Measurements from ENCODE around the gene C11orf68.

The C11orf68 gene

DNA sequence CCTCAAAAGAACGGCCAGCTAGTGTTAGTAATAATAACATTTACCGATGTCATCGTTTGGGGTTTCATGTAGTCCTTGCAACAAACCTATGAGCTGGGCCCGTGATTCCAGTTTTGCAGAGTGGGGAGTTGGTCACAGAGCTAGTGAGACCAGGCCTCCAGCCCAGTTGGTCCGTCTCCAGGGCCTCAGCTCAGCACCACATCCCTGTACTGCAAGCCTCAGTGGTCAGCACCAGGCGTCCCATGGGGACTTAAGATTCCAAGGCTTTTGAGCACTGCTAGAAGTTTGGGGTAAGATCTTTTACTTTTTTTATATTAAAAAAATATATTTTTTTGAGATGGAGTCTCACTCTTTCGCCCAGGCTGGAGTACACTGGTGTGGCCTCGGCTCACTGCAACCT is 25.3 kb upstream of the C11orf68 start:
- DNase-seq, result no peak

DNA sequence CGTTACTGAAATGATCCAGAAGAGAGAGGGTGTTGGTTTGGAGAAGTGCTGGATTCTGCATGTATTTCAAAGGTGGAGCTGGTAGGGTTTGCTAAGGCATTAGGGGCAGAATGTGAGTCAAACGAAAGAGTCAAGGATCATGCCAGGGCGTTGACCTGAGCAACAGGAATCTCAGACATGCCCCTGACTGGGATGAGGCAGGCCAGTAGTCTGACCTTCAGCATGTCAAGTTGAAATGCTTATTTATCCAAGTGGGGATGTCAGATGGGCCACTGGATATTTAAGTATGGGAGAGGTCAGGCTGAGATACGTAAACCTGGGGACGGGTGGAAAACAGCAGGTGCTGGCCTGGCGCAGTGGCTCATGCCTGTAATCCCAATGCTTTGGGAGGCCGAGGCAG is 23.7 kb upstream of the C11orf68 start:
- DNase-seq, result no peak

DNA sequence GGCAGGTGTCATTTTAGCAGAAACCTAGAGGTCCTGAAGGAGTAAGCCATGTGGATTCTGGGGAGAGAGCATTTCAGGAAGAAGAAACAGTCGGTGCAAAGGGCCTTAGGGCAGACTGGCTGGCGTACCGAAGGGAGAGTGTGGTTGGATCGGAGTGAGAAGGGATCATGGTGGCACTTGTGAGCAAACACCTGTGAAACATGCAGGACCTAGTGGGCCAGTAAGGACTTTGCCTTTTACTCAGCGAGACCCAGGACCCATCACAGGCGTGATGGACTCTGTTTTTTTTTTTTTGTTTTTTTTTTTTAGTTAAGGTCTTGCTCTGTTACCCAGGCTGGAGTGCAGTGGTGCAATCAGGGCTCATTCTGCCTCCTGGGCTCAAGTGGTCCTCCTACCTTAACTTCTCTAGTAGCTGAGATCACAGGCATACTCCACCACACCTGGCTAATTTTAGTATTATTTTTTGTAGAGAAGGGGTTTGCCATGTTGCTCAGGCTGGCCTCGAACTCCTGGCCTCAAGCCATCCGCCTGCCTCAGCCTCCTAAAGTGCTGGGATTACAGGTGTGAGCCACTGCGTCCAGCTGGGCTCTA is 23.0 kb upstream of the C11orf68 start:
- no peak for DNase-seq

DNA sequence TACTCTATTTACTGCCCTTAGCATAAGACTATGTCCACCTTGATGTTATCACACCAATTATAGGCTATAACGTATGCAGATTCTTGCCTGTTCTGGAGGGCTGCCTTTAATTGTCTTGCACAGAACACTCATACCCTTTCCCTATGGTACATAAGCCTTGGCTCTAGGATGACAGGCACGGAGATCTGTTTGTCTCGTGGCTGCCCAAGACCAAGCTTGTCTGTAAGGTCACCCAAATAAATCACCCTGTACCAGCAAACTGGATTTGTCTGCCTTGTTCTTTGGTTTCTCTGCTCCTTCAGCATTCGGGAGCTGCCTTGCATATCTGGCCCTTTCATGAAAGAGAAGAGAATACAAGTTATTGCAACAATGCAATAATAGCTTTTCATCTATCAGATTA is 18.9 kb upstream of the C11orf68 start:
- no peak for DNase-seq

DNA sequence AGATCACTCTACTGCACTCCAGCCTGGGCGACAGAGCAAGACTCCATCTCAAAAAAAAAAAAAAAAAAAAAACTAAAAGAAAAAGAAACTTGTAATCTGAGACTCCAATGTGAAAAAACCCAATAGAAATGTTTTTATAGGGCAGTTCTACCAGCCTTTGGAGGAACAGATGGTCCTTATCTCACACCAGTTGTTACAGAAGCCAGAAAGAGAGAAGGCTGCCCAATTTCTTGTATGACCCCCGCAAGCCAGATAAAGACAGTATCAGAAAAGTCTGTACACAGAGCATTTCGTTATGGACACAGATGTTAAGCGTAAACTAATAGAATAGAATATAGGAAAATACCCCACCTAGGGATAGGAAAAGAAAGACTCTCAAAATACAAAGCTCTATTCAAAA is 15.2 kb upstream of the C11orf68 start:
- DNase-seq, result no peak

DNA sequence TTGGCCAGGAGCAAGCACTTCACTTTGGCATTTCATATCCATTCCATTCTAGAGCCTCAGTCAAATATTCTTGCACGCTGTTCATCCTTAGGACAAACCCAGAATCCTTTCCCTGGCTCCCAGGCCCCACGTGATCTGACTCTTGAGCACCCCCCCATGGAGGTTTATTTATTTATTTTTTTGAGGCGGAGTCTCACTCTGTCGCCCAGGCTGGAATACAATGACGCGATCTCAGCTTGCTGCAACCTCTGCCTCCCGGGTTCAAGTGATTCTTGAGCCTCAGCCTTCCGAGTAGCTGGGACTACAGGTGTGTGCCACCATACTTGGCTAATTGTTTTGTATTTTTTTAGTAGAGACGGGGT is 13.7 kb upstream of the C11orf68 start:
- no peak for DNase-seq

DNA sequence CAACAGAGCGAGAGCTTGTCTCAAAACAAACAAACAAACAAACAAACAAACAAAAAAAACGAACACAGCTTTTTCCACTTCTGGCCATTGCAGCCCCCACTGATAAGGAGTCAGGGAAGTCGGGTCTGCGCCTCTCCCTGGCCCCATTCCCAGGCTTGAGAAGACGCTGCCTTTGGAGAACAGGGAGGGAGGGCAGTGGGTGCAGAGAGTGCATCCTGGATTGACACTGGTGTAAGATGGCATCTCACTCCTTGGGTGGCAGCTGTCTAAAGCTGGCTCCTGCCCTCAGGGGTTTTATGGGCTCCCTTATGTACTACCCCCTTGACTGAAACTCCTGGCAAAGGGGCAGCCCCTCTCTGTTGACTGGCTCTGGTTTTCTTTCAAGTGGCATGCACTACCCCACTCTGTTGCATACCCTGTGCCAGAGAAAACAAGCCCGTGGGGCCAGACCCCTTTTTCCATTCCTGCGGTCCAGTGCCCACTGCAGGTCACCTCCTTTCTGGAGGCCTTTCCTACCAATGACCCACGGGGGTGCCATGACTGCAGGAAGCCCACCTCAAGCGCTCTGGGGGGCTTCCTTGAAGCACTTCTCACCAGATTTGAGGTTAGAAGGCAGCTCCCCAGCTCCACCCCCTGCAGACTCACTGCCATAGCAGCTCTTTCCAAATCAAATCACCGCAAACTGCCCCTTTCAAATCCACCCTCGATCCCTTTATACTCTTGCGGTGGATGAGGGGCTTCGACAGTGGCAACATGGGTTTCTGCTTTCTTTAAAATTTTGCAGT is 13.1 kb upstream of the C11orf68 start:
- no peak for DNase-seq

DNA sequence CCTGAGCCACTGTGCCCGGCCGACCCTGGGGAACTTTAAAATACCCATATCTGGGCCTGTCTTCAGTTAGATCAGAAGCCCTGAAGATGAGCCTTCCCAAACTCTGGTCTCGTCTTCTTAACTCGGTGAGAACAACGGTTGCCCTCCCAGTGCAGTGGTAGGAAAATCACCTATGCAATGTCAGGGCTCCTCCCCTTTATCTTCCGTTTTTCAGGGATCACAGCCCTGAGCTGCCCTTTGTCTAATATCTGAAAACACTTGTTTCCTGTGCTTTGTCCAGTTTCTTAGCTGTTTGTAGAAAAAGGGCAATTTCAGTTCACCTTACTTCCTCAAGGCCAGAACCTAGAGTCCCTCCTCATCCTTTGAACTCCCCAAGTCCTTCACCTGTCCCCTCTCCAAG is 9.8 kb upstream of the C11orf68 start:
- DNase-seq, result no peak

DNA sequence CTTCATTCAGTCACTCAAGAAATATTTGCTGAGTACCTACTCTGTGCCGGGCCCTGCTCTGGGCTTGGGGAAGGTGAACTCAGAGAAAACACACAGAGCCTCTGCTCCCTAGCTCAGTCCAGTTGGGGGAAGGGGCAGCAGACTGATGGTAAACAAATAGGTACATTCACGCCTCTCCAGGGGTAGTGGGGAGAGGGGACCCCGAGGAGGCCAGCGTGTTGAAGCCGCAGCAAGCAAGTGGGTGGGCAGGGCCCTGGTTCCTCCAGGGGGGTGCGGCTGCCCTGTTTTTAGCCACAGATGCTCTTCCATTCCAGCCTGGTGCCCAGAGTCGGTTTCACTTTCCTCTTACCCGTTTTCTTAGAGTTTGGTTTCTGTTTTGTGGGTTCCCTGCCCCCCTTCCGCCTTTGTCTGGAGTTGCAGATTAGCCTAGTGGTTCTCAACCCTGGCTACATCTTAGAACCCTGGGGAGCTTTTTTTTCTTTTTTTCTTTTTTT is 9.1 kb upstream of the C11orf68 start:
- peak; percentile 77 for DNase-seq

DNA sequence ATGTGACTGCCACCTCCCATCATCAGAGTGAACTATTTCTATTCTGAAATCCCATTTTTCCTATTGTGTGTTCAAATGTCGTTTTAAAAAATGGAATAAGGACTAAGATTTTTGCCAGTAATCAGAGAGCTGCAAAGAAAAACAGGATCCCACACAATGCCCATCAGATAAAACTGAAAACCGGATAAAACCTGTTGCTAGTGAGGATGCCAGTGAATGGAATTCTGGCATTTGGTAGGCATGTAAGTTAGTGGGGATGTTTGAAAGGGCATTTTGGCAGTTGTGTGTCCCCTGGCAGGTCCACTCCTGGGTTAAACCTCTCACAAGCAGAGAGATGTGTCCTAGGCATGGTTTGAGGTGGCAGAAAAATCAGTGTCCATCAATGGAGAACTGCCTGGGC is 6.5 kb upstream of the C11orf68 start:
- no peak for DNase-seq

DNA sequence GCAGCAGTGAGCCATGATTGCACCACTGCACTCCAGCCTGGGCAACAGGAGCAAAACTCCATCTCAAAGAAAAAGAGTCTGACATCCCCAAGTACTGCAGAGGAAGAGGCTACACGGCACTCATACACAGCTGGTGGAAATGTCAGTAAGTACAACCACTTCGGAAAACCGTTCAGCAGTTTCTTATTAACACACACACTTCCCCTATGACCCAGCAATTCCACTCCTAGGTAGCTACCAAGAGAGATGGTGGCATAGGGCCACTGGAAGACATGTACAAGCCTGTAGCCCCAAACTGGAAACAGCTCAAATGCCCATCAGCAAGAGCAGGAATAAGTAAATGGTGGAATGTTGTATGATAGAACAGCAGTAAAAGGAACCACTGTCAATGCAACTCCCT is 3.7 kb upstream of the C11orf68 start:
- DNase-seq, result no peak

DNA sequence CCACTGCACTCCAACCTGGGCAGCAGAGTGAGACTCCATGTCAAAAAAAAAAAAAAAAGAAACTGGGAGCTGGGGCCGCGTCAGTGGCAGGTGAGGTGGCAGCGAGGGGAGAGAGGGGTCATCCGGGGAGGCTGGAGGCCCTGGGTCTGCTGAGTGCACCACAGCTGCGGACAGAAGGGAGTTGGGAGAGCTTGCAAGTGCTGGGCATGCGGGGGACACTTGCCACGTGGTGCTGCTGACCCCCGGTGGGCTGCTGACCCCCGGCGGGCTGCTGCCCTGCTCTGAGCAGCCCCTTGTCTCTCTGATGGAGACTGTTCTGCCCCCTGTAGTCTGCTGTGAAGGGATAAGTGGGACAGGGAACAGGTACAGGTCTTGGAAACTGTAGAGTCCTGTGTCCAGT is 3.0 kb upstream of the C11orf68 start:
- DNase-seq, result no peak

DNA sequence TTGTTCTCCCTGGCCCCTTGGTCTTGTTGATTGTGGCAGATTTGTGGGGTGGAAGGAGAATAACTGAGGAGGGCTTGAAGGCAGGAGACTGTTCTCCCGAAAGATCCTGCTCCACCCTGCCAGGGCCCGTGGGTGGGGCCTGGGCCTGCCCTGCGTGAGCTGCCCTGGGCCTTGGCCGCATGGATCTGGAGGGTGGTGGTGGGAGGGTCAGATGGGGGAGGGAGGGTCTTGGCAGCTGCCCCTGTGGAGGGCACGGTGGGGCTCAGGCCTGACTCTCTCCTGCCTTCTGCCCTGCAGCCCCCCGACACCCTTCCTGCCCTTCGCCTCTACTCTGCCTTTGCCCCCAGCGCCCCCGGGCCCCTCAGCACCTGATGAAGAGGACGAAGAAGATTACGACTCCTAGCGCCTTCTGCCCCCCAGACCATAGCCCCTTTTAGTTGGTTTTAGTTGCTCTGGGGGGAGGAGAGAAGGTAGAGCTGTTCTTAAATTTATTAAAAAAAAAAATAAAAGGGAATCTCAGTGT is 2.2 kb upstream of the C11orf68 start:
- DNase-seq, result no peak

DNA sequence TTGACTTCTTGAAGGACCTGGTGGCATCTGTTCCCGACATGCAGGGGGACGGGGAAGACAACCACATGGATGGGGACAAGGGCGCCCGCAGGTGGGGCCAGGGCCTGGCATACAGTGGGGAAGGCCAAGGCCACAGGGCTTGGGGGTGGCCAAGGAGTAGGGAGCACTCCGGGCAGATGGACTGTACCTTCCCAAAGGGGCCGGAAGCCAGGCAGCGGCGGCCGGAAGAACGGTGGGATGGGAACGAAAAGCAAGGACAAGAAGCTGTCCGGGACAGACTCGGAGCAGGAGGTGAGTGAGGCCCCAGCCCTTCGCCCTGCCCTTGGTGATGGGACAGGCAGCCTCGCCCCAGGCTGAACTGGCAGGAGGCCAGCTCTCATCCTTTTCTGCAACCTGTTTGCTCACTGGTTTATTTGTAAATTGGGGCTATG is 1.5 kb upstream of the C11orf68 start:
- DNase-seq, result no peak

DNA sequence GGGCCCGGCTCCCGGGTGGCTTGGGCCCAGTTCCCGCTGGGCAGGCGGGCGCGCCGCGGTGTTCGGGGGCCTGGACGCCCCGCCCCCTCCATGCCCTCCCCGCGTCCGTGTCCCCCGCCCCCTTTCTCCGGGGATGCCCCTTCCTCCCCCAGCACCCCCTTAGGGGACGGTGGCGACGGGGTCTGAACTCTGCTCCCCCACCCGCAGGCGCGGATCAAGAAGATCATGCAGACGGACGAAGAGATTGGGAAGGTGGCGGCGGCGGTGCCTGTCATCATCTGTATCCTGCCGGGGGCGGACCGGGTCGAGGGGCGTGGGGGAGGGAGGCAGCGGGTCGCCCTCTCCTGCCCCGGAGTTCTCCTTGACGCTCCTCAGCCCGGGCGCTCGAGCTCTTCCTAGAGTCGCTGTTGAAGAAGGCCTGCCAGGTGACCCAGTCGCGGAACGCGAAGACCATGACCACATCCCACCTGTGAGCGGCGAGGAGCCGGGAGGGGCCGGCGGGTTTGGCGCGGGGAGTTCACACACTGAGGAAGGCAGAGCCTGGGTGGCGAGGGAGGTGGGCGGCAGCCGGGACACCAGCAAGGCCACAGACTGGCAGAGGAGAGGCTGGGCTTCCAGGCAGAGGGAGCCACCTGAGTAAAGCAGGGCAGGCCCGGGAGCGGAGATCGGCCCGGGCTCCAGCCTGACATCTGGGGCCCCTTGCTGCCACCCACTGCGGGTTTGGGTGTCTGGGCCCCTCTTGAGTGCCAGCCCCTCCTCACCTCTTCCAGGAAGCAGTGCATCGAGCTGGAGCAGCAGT is 910 bp upstream of the C11orf68 start:
- DNase-seq, result peak; percentile 67

DNA sequence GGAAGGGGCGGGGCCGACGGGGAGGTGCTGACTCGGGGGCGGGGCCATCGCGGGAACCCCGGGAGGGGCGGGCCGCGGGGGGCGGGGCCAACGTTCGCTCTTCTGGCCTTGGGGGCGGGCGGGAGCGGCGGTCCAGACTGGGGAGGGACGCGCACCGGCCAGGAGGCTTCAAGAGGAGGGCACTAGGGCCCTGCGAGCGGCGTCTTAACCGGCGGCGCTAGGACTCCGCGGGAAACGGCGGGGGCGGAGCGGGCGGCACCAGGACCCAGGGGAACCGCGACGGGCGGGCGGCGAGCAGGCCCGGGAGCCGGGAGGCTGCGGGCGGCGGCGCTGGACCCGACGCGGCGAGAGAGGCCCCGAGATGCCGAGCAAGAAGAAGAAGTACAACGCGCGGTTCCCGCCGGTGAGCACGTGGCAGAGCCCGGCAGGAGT is 295 bp upstream of the C11orf68 start, which contains the start of gene DRAP1:
Gene DRAP1, plus strand, starts transcription at position 286 of the 432 bp plus-strand sequence. Its CDS starts 76 bp downstream, at position 362.
- peak; percentile 99 for DNase-seq

DNA sequence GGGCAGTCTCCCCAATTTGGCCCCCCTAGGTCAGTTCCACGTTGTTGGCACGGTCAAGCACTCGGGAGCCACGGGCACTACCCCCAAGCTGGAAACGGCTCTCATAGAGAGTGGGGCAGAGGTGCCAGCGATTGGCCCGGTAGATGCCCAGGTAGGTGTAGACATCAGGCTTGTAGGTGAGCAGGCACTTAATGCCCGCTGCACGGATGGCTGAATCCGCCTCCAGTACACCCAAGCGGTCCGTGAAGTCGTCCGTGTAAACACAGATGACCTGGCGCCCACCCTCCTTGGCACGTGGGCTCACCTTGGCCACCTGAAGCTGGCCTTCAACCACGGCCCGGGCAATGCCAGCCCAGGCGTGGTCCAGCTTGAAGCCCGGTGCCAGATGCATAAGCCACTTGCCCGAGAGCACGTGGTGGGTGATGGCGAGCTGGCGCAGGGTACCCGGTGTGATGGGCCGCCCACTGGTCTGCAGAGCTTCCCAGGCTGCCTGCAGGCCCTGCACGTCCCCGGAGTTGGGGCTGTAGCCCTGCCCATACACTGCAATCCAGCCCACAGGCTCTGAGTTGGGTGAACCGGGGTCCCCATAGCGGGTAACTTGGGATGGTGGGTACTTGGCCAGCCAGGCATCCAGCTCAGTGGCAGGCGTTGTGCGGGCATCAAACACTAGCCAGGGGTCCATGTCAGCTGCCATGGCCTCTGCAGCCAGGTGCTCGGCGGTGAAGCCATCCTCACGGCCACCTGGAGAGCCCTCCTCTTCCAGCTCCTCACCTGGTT is 1.2 kb downstream of the C11orf68 start:
- no peak for DNase-seq

DNA sequence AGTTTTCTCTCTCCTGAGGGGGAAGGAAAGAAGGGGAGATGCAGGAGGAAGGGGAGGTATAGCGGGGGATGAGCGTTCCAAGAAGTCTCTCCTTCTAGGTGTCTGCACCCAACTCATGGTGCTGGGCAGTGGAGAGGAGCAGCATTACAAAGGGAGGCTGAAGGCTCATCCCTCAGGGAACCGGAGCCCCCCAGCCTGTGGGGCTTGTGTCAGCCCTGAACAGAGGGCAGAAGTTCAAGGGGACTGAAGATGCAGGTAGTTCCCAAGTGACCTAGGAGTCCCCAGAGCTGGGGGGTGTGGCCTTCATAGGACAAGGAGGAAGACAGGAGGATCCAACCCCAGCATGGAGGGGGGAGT is 1.8 kb downstream of the C11orf68 start:
- no peak for DNase-seq

DNA sequence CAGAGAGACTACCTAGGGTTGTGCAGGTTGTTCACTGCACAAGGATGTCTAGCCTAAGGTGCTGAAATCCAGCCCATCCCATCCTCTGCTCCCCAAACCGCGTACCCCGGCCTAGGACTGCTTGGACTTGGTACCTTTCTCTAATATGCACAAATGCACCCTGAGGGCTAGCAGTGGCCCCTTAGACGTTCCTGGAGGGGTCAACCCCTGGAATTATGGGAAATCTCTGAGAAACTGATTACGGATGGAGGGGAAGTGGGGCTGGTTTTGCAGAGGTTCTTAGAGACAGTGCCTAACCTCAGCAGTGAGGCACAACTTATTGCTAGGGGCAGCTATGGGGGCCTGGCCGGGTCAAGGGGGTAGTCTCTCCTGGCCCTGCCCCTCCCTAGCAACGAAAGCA is 2.5 kb downstream of the C11orf68 start:
- DNase-seq, result no peak

DNA sequence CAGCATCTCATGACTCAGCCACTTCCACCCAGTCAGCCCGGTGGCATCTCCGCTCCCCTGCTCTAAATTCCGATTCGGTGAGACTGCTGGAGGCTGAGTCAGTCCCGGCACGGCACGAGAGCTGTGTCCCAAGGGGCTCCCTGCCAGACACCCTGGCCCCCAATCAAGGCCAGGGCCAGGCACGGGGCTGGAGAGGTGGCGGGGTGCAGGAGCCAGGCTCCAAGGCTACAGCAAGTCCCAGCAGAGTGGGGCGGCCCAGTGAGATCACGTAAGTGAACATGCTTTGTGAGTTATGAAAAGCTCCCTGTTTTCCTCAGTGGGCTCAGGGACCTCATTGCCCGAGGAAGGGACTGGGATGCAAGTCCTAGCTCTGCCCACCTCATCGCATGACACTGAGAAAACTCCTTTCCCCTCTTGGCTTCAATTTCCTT is 3.0 kb downstream of the C11orf68 start:
- no peak for DNase-seq

DNA sequence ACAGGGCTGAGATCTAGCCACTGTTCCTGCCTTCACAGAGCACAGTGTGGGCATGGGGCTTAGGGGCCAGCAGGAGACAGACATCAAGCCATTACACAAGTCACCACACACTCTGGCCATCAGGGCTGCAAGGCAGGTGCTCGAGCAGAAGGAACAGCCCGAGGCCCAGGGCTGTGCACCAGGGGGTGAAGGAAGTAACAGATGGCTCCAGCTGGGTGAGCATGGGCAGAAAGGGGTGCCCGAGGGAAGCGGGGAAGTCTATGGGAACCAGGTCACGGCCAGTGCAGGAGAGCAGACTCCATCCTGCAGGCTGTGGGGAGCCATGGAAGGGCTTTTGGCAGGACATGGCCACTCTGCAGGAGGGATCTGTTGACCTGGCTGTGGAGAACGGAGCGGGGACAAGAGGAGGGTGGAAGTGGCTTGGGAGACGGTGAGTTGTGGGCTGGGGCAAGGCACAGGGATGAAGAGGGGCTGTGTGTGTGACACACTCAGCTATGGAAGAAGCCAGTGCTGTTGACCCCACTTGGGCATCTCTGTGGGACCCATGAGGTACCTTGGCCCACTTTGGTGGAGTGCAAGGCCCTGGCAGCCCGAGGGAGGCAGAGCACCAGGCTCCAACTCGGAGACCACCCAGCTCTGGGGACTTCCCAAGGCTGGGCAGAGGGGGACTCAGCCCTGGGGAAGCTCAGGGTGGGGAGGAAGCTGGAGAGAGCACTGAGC is 3.6 kb downstream of the C11orf68 start:
- DNase-seq, result no peak

DNA sequence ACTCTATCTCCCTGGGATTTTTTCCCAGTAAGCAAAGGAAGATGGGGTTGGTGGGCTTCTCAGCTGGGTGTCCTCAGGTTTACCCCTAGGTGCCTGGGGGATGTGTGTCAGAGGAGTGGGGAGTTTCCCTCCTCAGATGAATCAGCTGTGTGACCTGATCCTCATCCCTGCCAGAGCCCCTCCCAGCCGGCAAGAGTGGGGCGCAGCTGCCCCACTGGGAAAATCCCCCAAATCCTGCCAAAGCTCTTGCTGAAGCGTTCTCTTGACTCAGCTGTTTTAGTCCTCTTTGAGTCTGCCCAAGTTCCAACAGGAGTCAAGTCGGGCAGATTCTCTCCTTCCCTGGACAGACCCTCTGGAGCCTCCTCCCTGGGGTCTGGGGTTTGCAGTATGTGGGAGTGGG is 6.0 kb downstream of the C11orf68 start:
- no peak for DNase-seq

Data from stimulated activated naive CD4-positive, alpha-beta T cell treated with Interleukin-2 at 50 U/mL for 16 hours (primary cell).